ENCODE results near the gene NFYC.

- TF ChIP-seq POLR2A (IDR thresholded peaks at IDR 0.05; ENCODE audit: low read depth, low read length) (no peak), POLR2AphosphoS5 (IDR thresholded peaks at IDR 0.05; ENCODE audit: low read depth, low read length) (no peak), TAF1 (IDR thresholded peaks at IDR 0.05; ENCODE audit: low read depth, low read length) (no peak), PAX5 (IDR thresholded peaks at IDR 0.05; ENCODE audit: insufficient read depth, low read length, severe bottlenecking) (no peak), POU2F2 (IDR thresholded peaks at IDR 0.05; ENCODE audit: low read depth, low read length) (no peak), SPI1 (IDR thresholded peaks at IDR 0.05; ENCODE audit: low read depth, low read length) (no peak)
These were observed 4.8 kb downstream of the NFYC start for GRCh38 chr1:40696294-40696693.
